Cardiac muscle cell (in vitro differentiated cells and primary cell): ENCODE results near the gene MYOD1. TPM values are rescaled to one million over a fixed set of nuclear protein-coding genes. Genes with fewer than 3 reads are reported as not detected.

ENCODE experiments used
- DNase-seq, 2 donors: peaks; one replicate each; pipeline versions ENCODE4 v3.0.0 to v3.0.0-alpha.2; 2010 to 2017; ENCODE audit warnings: low read depth in 1 of 2, low spot score in 1 of 2
- H3K27ac ChIP-seq: fragments of 200-600 bp; sonication (generic); 2 replicates; pipeline ENCODE4 v1.5.1; 2016
- H3K27me3 ChIP-seq: fragments of 200-600 bp; sonication (generic); 2 replicates; pipeline ENCODE4 v1.6.0; 2016; ENCODE audit warnings: control low read depth
- H3K36me3 ChIP-seq: fragments of 200-600 bp; sonication (generic); 2 replicates; pipeline ENCODE4 v1.5.1; 2016; ENCODE audit warnings: control low read depth
- H3K4me1 ChIP-seq: fragments of 200-600 bp; sonication (generic); 2 replicates; pipeline ENCODE4 v1.8.1; 2017; ENCODE audit warnings: low read depth, mild to moderate bottlenecking, mixed run types
- H3K4me3 ChIP-seq: fragments of 200-600 bp; sonication (generic); 2 replicates; pipeline ENCODE4 v1.5.1; 2016; ENCODE audit warnings: mild to moderate bottlenecking
- H3K9me3 ChIP-seq: fragments of 200-600 bp; sonication (generic); 2 replicates; pipeline ENCODE4 v1.5.1; 2017; ENCODE audit warnings: low read depth, mild to moderate bottlenecking, control low read depth
- CTCF ChIP-seq: IDR thresholded peaks from 2 replicates; pipeline ENCODE4 v1.5.1; 2012; ENCODE audit warnings: low read depth, mild to moderate bottlenecking, low read length
- polyA plus RNA-seq: library from polyadenylated mRNA; unstranded; fragments of >200 nt; fragmentation: Nextera tagmentation; extraction: Ambion mirVana; gene quantifications from 2 replicates; pipeline ENCODE4 v1.2.1, GENCODE V29; 2016
- total RNA-seq: library from RNA; depleted of rRNA; stranded (reverse); fragments of >200 nt; gene quantifications from 2 replicates; pipeline ENCODE4 v1.2.3, GENCODE V29; 2016

MYOD1 gene
- total and polyA plus RNA-seq, 2 experiments from 2014 or later: not detected

DNA sequence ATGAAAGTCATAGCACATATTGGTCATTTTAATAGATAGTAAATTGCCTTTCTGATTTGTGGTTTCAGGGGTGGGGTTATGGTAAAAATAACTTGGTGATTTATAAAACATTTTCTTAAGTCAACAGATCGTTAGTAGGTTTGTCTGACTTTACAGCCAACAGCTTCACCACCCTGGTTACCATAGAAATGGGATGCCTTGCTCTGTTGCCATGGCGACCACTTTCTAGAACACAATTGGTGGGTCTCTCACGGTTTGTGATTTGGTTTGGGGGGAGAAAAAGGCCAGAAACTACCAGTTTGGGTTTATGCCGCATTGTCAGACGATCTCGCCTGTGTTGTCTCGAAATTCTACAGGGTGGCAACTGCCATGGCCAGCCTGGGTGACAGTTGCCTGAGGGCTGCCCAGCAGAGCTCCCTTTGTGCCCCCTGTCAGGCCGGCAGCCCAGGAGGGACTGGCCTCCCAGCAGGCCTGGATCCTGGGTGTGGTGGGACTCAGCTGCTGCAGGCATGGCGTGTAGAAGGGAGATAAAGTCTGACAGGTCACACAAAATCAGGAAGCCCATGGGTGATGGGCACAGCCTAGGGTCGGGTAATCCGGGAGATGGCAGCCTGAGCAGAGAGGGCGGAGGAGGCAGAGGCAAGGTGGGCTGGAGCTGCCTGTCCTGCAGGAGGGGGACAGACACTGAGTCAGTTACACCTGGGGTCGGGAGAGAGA lies 46.1 kb downstream of the MYOD1 start:
- DNase-seq: no peak
- no peaks in the 10 kb centered on the region for H3K36me3 ChIP-seq
- no peak overlapping the region for H3K27ac ChIP-seq
- H3K4me1 ChIP-seq: no peaks in the 10 kb centered on the region
- H3K4me3 ChIP-seq: no peak overlapping the region
- TF ChIP-seq CTCF: no peak
- no peaks in the 10 kb centered on the region for H3K9me3 ChIP-seq
- H3K27me3 ChIP-seq: no peaks in the 10 kb centered on the region

- H3K27ac ChIP-seq: no peak overlapping the region
- H3K36me3 ChIP-seq: no peaks in the 10 kb centered on the region
- no peak overlapping the region for H3K4me3 ChIP-seq
- TF ChIP-seq CTCF: no peak
- no peaks in the 10 kb centered on the region for H3K4me1 ChIP-seq
- no peaks in the 10 kb centered on the region for H3K27me3 ChIP-seq
- no peak for DNase-seq
- no peaks in the 10 kb centered on the region for H3K9me3 ChIP-seq
These were observed 46.6 kb downstream of the MYOD1 start for GRCh38 chr11:17766073-17766359.

- Histone ChIP-seq H3K4me1 (no peaks in the 10 kb centered on the region), H3K9me3 (no peaks in the 10 kb centered on the region), H3K36me3 (no peaks in the 10 kb centered on the region), H3K27me3 (no peaks in the 10 kb centered on the region), H3K4me3 (no peak overlapping the region), H3K27ac (no peak overlapping the region)
- no peak for DNase-seq
- no peak for TF ChIP-seq CTCF
These were observed 47.2 kb downstream of the MYOD1 start for GRCh38 chr11:17766590-17766989.

DNA sequence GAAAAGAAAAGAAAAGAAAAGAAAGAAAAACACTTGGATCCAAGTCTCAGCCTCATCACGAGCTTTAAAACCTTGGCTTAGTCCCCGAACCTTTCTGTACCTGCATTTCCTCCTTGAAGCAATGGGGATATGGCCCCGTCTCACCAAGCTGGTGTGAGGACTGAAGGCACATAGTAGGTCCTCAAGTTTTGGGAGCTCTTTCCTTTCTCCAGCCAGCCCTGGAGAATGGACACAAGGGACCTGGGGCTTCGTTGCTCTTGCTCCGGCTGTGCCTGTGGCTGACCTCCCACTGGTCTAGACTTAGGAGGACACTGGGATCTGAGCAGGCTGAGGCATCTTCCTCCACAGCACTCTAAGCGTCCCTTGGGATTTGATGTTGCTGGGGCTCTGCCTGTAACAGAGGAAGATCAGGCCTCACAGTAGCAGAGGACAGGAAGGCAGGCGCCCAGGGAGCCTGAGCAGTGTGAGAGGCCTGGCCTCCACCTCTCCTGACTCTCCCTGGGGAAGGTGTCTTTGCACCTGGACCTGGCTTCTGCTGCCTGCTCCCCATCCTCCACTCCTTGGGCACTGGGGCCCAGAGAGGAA lies 48.0 kb downstream of the MYOD1 start:
- no peaks in the 10 kb centered on the region for H3K27me3 ChIP-seq
- no peak for DNase-seq
- no peak for TF ChIP-seq CTCF
- H3K27ac ChIP-seq: no peak overlapping the region
- no peak overlapping the region for H3K4me3 ChIP-seq
- H3K4me1 ChIP-seq: no peaks in the 10 kb centered on the region
- H3K9me3 ChIP-seq: no peaks in the 10 kb centered on the region
- no peaks in the 10 kb centered on the region for H3K36me3 ChIP-seq

GRCh38 chr11:17767914-17768313 lies 48.5 kb downstream of the MYOD1 start:
- H3K9me3 ChIP-seq: no peaks in the 10 kb centered on the region
- TF ChIP-seq CTCF: no peak
- no peak overlapping the region for H3K27ac ChIP-seq
- no peak overlapping the region for H3K4me3 ChIP-seq
- H3K4me1 ChIP-seq: no peaks in the 10 kb centered on the region
- no peak for DNase-seq
- H3K27me3 ChIP-seq: no peaks in the 10 kb centered on the region
- H3K36me3 ChIP-seq: no peaks in the 10 kb centered on the region

DNA sequence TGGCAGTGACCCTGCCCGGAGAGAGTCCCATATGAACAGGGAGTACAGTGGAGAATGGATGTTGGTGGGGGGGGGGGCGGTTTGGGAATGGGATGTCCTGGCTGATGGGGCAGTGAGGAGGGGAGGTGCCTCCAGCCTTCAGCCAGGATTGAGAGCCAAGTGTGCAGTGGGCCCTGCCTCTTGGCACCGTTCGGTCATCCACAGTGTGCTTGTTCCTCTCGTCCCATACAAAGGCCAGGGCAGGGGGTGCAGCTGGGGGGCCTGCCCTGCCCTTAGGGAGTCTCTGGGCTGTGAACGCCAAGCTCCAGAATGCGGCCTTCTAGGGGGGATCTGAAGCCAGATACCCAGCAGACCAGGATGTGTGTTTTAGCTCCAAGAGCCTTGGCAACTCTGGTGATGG lies 49.2 kb downstream of the MYOD1 start:
- H3K9me3 ChIP-seq: no peaks in the 10 kb centered on the region
- H3K4me3 ChIP-seq: no peak overlapping the region
- no peaks in the 10 kb centered on the region for H3K4me1 ChIP-seq
- no peak for DNase-seq
- no peaks in the 10 kb centered on the region for H3K36me3 ChIP-seq
- no peak for TF ChIP-seq CTCF
- H3K27ac ChIP-seq: no peak overlapping the region
- H3K27me3 ChIP-seq: no peaks in the 10 kb centered on the region
